Gastrocnemius medialis (tissue), 4 donors: ENCODE measurements around the gene PPP1R1A. TPM values are rescaled to one million over a fixed set of nuclear protein-coding genes. Genes with fewer than 3 reads are reported as not detected.

Source experiments
- ATAC-seq, 2 donors: fragments of 150-250 bp; one replicate each; pipeline ENCODE4 v1.9.1; 2016
- DNase-seq, 2 donors: peaks; one replicate each; pipeline ENCODE4 v3.0.0-alpha.2; 2019
- H3K27ac ChIP-seq, 4 donors: fragments of 200-600 bp; sonication (generic); 1 replicate in 1 of 4; 2 replicates in 3 of 4; pipeline ENCODE4 v1.5.1; 2016 to 2018; ENCODE audit warnings: mild to moderate bottlenecking in 2 of 4, moderate library complexity in 1 of 4
- H3K27me3 ChIP-seq, 3 donors: fragments of 200-600 bp; sonication (generic) in 2 of 3; 1 replicate in 1 of 3; 2 replicates in 2 of 3; pipeline versions ENCODE4 v1.5.1 to v1.6.0; 2016 to 2019; ENCODE audit warnings: mild to moderate bottlenecking in 1 of 3, moderate library complexity in 1 of 3
- H3K36me3 ChIP-seq, 2 donors: fragments of 200-600 bp; sonication (generic) in 1 of 2; one replicate each; pipeline ENCODE4 v1.5.1; 2017 to 2018
- H3K4me1 ChIP-seq, 2 donors: fragments of 200-600 bp; sonication (generic) in 1 of 2; one replicate each; pipeline ENCODE4 v1.5.1; 2016 to 2017; ENCODE audit warnings: mild to moderate bottlenecking in 2 of 2
- H3K4me3 ChIP-seq, 4 donors: fragments of 200-600 bp; sonication (generic) in 3 of 4; 1 replicate in 1 of 4; 2 replicates in 3 of 4; pipeline ENCODE4 v1.5.1; 2016 to 2019; ENCODE audit warnings: mild to moderate bottlenecking in 2 of 4
- H3K9me3 ChIP-seq, 3 donors: fragments of 200-600 bp; sonication (generic) in 2 of 3; 1 replicate in 1 of 3; 2 replicates in 2 of 3; pipeline ENCODE4 v1.5.1; 2016 to 2019
- POLR2A ChIP-seq, 2 donors: fragments of 450-650 bp; IDR thresholded peaks; one replicate each; pipeline ENCODE4 v1.6.1; 2017; ENCODE audit warnings: antibody characterized with exemption in 2 of 2, mild to moderate bottlenecking in 2 of 2, moderate library complexity in 2 of 2
- in situ Hi-C, 4 donors: fragments of 200-750 bp; cut with MboI; loops; one replicate each; pipeline versions ENCODE4 v1.15.0 to v1.8.0; 2017; ENCODE audit warnings: low sequenced_read_pairs in 4 of 4
- intact Hi-C: fragments of 100-400 bp; cut with DNase I; formaldehyde crosslinking; loops from one replicate; pipeline ENCODE4 v1.15.1; 2023; ENCODE audit warnings: low total_unique reads
- total RNA-seq, 4 donors: library from RNA; depleted of rRNA; stranded (reverse); fragments of >200 nt; gene quantifications; one replicate each; pipeline versions ENCODE4 v1.1.0 to v1.2.3, GENCODE V29; 2016
- TF ChIP-seq, protein P1 (sequence below), 5 experiments: fragments of 450-650 bp in 3 of 5; fragments of 200-600 bp in 2 of 5; sonication (generic) in 2 of 5; IDR thresholded peaks in 4 of 5; conservative IDR thresholded peaks in 1 of 5; 1 replicate in 4 of 5; 2 replicates in 1 of 5; pipeline ENCODE4 v1.5.1; 2016 to 2019; ENCODE audit warnings: antibody characterized with exemption in 5 of 5, mild to moderate bottlenecking in 3 of 5, moderate library complexity in 3 of 5

PPP1R1A gene
- total RNA-seq, 4 donors from 2014 or later: 209 to 312 (median 235) TPM

DNA sequence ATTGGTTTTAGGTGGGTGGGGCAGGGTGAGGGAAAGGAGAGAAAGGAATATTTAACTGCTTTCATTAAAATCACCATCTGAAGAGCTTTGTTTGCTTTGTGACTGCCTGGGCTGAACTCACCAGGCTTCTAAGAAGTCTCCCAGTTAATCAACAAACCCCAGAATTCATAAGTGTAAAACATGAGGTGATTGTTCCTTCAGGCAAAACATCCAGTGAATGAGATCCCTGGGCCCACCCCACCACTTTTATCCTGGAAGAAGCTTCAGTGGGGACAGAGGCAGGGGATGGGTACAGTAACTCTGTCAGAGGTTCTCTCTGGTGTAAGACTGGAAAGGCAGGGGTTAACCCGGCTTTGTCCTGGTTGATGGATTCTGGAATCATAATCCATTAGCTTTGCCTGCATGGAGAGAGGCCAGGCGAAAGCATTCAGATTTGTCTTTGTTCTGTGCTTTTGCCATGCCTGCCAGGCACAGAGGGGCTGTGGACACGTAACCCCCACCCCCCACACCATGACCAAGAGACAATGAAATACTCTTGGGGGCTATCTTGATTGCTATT is 22.4 kb downstream of the PPP1R1A start:
- TF ChIP-seq, protein P1, sequence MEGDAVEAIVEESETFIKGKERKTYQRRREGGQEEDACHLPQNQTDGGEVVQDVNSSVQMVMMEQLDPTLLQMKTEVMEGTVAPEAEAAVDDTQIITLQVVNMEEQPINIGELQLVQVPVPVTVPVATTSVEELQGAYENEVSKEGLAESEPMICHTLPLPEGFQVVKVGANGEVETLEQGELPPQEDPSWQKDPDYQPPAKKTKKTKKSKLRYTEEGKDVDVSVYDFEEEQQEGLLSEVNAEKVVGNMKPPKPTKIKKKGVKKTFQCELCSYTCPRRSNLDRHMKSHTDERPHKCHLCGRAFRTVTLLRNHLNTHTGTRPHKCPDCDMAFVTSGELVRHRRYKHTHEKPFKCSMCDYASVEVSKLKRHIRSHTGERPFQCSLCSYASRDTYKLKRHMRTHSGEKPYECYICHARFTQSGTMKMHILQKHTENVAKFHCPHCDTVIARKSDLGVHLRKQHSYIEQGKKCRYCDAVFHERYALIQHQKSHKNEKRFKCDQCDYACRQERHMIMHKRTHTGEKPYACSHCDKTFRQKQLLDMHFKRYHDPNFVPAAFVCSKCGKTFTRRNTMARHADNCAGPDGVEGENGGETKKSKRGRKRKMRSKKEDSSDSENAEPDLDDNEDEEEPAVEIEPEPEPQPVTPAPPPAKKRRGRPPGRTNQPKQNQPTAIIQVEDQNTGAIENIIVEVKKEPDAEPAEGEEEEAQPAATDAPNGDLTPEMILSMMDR (IDR thresholded peaks at IDR 0.05 in 4 of 5, conservative IDR thresholded peaks at IDR 0.05 in 1 of 5): no peak
- no peak for TF ChIP-seq POLR2A (IDR thresholded peaks at IDR 0.05)
- no peak for ATAC-seq
- intact Hi-C loops (no loop called here), in situ Hi-C loops (no loop called here)
- Histone ChIP-seq H3K4me3 (no peak overlapping the region), H3K27ac (no peak overlapping the region), H3K27me3 (peaks cover 0 to 5% (median 0%) of the 10 kb centered on the region in 3 donors), H3K4me1 (no peaks in the 10 kb centered on the region), H3K9me3 (no peaks in the 10 kb centered on the region), H3K36me3 (no peaks in the 10 kb centered on the region)
- DNase-seq: no peak

DNA sequence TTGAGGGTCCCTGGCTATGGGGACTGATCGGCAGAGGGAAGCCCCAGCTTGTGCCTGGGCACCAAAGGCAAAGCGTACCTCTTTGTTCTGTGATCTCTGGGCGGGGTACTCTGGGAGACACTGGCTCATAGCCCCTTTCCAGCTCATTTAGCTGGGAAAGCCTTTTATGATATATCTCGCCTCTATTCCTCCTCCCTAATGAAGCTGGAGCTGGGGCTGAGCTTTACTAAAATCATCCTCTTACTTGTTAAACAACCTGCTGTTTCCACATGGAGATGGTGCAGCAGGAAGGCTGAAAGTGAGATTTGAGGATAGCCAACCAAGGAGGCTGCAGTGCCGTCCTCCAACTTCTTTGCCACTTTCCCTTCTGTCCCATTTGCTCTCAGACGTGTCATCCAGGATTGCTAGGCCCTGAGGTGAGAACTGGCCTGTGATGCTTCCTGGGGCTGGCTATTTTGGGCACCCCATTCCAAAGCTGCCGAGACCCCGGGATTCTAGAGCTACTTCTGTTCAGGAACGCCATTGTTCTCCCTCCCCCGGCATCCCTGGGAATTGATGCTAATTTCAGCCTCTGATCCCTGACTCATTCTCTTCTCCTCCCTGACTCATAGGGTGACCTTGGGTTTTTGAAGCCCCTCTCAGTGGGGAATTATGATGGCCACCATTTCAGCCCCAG is 23.0 kb downstream of the PPP1R1A start:
- TF ChIP-seq, protein P1 (IDR thresholded peaks at IDR 0.05 in 4 of 5, conservative IDR thresholded peaks at IDR 0.05 in 1 of 5): no peak
- no peak for TF ChIP-seq POLR2A (IDR thresholded peaks at IDR 0.05)
- ATAC-seq (no peak), DNase-seq (no peak)
- Histone ChIP-seq H3K9me3 (no peaks in the 10 kb centered on the region), H3K4me3 (no peak overlapping the region), H3K27ac (no peak overlapping the region), H3K27me3 (peaks cover 0 to 2% (median under 1%) of the 10 kb centered on the region in 3 donors), H3K4me1 (no peaks in the 10 kb centered on the region), H3K36me3 (no peaks in the 10 kb centered on the region)
- intact Hi-C loops: no loop called here
- in situ Hi-C loops: no loop called here

DNA sequence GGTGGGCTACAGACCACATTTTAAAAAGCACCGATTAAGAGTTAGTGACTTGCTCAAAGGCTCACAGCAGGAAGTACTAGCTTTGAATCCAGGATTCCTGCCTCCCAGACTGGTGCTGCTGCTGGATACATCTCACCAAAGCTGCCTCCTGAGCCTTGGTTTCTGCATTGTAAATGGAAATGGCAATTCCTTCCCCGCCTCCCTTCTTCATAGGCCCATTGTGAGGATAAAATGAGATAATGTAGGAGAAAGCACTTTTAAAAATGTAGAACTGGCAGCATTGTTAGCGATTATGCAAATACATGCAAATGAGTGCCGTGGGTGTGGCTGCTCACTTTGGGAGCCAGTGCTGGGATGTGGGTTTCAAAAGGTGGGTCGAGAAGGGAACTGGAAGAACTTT is 23.7 kb downstream of the PPP1R1A start:
- no peaks in the 10 kb centered on the region for H3K9me3 ChIP-seq
- in situ Hi-C loops: no loop called here
- peaks cover 0 to 7% (median 0%) of the 10 kb centered on the region in 3 donors for H3K27me3 ChIP-seq
- intact Hi-C loops: no loop called here
- no peak for TF ChIP-seq POLR2A (IDR thresholded peaks at IDR 0.05)
- TF ChIP-seq, protein P1 (IDR thresholded peaks at IDR 0.05 in 4 of 5, conservative IDR thresholded peaks at IDR 0.05 in 1 of 5): no peak
- H3K36me3 ChIP-seq: no peaks in the 10 kb centered on the region
- DNase-seq: no peak
- no peak overlapping the region for H3K4me3 ChIP-seq
- no peak for ATAC-seq
- H3K4me1 ChIP-seq: peaks cover 0 to 5% of the 10 kb centered on the region in 2 donors
- no peak overlapping the region for H3K27ac ChIP-seq

DNA sequence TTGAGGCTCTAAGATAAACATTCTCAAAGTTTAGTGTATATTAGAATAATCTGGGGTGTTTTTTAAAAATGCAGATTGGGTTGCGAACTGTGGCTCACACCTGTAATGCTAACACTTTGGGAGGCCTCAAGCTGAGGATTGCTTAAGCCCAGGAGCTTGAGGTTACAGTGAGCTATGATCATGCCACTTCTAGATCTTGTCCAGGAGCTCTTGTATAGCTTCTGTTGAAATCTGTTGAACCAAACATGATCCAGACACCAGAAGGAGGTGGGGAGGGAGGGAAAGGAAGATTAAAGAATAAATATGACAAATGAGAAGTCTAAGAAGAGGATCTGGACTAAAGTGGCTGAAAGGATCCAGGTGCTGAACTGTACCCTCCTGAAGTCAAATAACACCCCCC is 24.7 kb downstream of the PPP1R1A start:
- Histone ChIP-seq H3K4me3 (no peak overlapping the region), H3K36me3 (no peaks in the 10 kb centered on the region), H3K4me1 (peaks cover 0 to 6% of the 10 kb centered on the region in 2 donors), H3K27me3 (peaks cover 0 to 7% (median 0%) of the 10 kb centered on the region in 3 donors), H3K9me3 (no peaks in the 10 kb centered on the region), H3K27ac (no peak overlapping the region)
- TF ChIP-seq, protein P1 (IDR thresholded peaks at IDR 0.05 in 4 of 5, conservative IDR thresholded peaks at IDR 0.05 in 1 of 5): no peak
- no peak for TF ChIP-seq POLR2A (IDR thresholded peaks at IDR 0.05)
- ATAC-seq (no peak), DNase-seq (no peak)
- intact Hi-C loops: no loop called here
- in situ Hi-C loops: no loop called here
